HG03457 (cell line): Measurements from ENCODE around the gene GSK3A.

Experiments used
- ATAC-seq: cut with Tn5 transposase; IDR thresholded peaks from one replicate; pipeline ENCODE4 v1.9.1; 2021; ENCODE audit warnings: moderate number of reproducible peaks; ENCODE audit not compliant: unreplicated experiment

Gene GSK3A

GRCh38 chr19:42230571-42230970 lies 11.8 kb downstream of the GSK3A start:
- ATAC-seq = no peak

DNA sequence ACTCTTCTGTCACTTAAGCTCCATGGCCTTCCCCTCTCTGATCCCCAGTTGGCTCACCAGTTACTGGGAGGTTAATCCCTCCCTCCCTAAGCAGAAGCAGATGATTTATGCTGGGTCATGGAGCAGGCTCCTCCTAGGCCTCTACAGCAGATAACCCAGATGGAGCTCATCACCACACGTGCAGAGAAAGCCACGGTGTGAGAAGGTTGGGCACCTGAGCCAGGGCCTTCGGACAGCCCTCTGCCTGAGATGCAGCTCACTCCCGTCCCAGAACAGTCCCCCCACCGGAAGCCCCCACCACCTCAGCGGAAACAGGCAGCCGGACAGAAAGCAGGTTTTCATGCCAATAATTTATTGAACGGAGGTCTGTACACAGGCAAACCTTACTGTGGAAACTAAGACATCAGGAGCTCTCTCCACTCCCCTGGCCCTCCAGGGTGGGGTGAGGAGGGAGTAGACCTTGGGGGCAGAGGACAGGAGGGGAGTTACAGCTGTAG lies 12.5 kb downstream of the GSK3A start:
- no peak for ATAC-seq

DNA sequence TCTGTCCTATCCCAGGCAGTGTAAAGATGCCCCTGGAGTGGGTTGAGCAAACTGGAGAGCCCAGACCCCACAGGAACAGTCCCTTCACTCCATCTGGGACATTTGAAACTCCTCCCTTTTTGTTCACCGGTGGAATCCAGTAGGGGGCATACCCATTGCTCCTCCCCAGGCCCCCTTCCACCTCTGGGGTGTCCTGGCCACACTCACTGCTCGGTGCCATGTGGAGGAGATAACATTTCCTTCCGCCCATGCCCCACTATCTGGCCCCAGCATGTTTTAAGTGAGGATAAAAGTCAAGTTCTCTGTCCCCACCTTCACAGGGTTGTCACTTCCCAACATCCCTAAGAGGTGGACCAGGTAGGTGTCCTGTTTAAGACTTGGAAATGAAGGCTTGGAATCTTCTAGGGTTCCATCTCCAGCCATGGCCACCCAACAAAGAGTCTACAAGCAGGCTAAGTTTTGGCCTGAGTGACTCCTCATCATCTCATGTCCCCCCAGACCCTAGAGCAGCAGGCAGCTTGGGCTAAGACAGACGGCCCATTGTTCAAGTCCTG lies 13.0 kb downstream of the GSK3A start:
- no peak for ATAC-seq

- no peak for ATAC-seq
These were observed 13.8 kb downstream of the GSK3A start for GRCh38 chr19:42228641-42229040.

DNA sequence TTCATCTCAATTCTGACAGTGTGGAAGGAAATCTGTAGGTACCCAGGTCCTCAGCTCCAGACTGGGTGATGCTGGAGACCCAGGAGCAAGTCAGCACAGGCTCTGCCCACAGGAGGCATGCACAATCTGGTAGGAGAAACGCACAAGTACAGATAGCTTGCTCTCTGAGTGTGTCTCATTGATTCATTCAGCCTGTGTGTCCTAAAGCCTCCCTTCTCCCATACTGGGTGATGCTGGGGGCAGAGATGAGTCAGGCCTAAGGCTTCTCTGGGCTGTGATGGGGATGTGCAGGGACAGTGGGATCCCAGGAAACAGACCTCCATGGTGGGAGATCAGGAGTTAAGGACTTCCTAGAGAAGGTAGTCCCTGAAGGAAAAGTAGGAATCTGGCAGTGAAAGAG lies 15.5 kb downstream of the GSK3A start:
- ATAC-seq = no peak

- no peak for ATAC-seq
These were observed 16.6 kb downstream of the GSK3A start for GRCh38 chr19:42225718-42226292.

- no peak for ATAC-seq
These were observed 17.3 kb downstream of the GSK3A start for GRCh38 chr19:42224940-42225717.

DNA sequence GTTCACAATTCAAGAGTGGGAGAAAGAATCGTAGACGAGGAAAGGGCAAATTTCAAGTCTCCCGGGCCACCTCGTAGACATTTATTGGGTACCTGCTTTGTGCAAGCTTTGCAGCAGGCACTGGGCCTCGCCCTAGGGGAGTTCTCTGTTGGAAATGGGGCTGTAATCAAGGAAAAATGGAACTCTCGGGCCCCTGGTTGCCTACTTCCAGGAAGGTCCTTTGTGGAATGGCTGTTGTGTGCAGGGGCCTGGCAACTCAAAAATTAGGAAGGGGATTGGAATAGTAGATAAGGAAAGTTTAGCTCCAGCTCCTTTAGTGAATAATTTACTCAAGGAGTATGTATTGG lies 21.7 kb downstream of the GSK3A start:
- no peak for ATAC-seq

- ATAC-seq = peak; percentile 64
These were observed 22.3 kb downstream of the GSK3A start, which contains the start of gene ZNF526 for GRCh38 chr19:42219812-42220750. TSS of gene ZNF526 (plus strand) at chr19:42220312. CDS start at chr19:42224404, 4,092 bp downstream.

GRCh38 chr19:42217520-42218437 lies 24.6 kb downstream of the GSK3A start, which contains the start of gene DEDD2:
TSS of gene DEDD2 (minus strand) at chr19:42217677. CDS start at chr19:42217007, 670 bp downstream.
- ATAC-seq = peak; percentile 72

- peak; percentile 7 for ATAC-seq
These were observed 25.5 kb downstream of the GSK3A start for GRCh38 chr19:42216653-42217519.

DNA sequence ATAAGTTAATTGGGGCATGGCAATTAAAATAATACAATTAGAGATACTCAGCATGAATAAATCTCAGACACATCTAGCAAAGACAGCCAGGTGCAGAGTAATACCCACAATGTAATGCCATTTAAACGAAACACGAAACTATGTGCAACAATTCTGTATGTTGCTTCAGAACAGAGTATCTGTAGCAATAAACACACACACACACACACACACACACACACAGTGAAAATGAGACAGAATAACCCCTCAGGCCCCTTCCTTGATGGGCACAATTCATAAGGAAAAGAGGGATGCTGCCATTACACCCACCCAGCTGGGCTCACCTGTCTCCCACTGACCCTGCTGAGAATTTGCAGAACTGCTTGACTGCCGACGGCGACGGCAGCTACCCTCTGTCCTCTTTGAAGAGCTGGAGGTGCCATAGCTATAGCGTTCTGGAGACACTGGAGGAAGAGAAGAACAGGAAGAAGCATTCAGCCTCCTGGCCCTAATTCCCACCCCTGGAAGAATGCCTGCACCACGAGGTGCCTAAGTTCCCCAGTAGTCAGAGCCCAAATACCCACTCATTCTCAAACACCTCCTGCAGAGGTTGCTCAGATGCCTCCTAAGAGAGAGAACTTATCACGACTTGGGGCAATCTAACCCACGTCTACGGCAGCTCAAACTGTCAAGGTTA lies 27.5 kb downstream of the GSK3A start:
- ATAC-seq = no peak

- ATAC-seq = no peak
These were observed 29.5 kb downstream of the GSK3A start for GRCh38 chr19:42212886-42213285.

- no peak for ATAC-seq
These were observed 33.8 kb downstream of the GSK3A start for GRCh38 chr19:42208612-42209011.

DNA sequence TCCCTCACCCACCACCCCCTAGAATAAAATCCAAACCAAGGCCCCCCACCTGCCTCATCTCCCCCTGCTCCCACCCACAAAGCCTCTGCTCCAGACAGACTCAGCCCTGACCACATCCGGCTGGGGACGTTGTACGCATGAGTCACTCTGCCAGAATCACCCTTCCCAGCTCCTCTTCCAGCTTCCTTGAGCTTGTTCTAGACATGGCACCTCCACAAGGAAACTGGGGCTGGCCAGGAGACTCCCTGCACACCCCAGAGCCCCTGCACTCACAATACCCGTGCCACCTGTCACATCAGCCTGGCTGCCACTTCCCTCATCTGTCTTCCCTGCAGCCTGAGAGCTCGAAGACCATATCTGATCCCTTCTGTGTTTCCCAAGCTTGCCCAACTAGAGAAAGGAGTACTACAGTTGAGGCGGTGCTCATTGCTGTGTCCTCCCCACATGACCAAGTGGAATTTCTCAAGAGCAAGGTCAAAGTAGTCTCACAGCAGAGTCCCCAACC lies 34.6 kb downstream of the GSK3A start:
- ATAC-seq = no peak

GRCh38 chr19:42206871-42207755 lies 35.3 kb downstream of the GSK3A start:
- no peak for ATAC-seq

DNA sequence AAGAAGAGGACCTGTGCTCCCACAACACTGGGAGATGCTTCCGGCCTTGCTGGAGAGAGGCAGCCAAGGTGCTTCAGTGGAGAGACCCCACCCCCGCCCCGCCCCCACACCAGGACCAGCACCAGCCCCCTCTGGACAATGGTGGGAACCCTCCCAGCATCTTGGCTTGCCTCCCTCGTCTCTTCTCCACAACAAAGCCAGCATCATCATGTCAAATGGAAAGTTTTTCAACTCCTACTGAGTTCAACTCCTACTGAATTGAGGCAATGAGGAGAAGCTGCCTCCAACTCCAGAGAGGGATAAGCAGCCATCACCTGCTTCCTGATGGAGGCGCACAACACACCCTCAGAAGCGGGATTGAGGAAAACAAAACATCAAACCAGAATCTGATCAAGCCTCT lies 37.7 kb downstream of the GSK3A start:
- no peak for ATAC-seq
